NCI-H2081 treated with DMSO at 0.1 percent for 48 hours (cell line): ENCODE measurements around the gene ASCL2.

Source experiments
- DNase-seq: peaks from one replicate; lab custom pipeline; 2025; lab: John Stamatoyannopoulos, UW

The ASCL2 gene

GRCh38 chr11:2224254-2224653 is 46.1 kb downstream of the ASCL2 start:
- no peak for DNase-seq

GRCh38 chr11:2223153-2223794 is 47.1 kb downstream of the ASCL2 start:
- no peak for DNase-seq

GRCh38 chr11:2222451-2222850 is 47.9 kb downstream of the ASCL2 start:
- no peak for DNase-seq

- no peak for DNase-seq
These were observed 48.8 kb downstream of the ASCL2 start for GRCh38 chr11:2221591-2221990.

GRCh38 chr11:2221024-2221423 is 49.4 kb downstream of the ASCL2 start:
- DNase-seq, result no peak

GRCh38 chr11:2220173-2220771 is 50.1 kb downstream of the ASCL2 start:
- DNase-seq, result no peak

GRCh38 chr11:2219318-2220017 is 50.9 kb downstream of the ASCL2 start:
- no peak for DNase-seq
